ENCODE measurements around the gene EEF1A2. TPM values are rescaled to one million over a fixed set of nuclear protein-coding genes. Genes with fewer than 3 reads are reported as not detected.

EEF1A2 gene
- total and polyA plus RNA-seq, 4 donors, result 0.05 to 0.12 TPM; not detected in 2

DNA sequence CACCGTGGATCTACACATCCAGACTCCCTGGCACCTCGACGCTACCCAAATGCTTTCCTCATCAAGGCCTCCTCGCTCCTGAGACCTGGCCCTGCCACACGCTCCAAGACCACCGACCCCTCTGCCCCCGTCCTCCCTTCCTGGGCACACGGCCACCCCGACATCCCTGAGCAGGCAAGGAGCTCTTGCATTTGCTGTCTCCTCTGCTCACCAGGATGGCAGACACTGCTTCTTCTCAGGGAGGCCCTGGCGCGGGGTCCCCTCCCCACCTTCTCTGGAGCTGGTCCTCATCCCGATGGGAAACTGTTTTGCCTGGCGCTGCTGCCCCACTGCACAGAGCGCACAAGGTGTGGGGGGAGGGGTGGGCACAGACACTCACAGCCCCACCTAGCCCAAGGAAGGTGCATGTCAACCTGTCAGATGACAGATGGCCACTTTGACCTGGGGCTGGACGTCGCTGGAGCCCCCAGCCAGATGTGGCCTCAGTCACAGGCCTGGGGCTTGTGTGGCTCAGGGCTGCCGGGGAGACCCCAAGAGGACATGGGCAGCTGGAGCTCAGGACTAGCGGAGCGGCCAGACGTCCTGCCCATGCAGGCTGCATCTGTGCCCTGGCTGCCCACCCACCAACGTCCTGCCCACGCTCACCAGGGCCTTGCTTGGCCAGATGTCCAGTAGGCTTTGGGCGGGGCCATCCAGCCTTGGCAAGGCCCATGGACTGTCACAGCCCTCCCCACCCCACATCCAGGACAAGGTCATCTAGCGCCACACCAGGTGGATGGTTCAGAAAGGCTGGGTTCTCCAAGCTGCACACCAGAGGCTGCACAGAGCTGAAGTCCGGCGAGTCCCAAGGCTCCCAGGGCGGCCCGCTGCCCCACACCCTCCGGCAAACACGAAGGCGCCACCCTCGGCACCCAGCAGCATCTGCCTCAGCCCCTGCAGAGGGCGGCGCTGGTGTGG, 20.3 kb downstream of the EEF1A2 start:
- Histone ChIP-seq H3K27me3 (ENCODE audit: control insufficient read depth in 4 of 4, insufficient read depth in 4 of 4, low read length in 3 of 4) (peaks cover 0 to 22% (median 7%) of the 10 kb centered on the region in 4 donors), H3K27ac (ENCODE audit: low read depth in 1 of 2, low read length in 2 of 2) (no peak overlapping the region), H3K36me3 (ENCODE audit: control insufficient read depth in 4 of 4, insufficient read depth in 3 of 4, low read depth in 1 of 4, low read length in 3 of 4) (no peaks in the 10 kb centered on the region), H3K4me1 (ENCODE audit: control insufficient read depth in 4 of 4, insufficient read depth in 4 of 4, low read length in 3 of 4) (peaks cover 0 to 6% (median 0%) of the 10 kb centered on the region in 4 donors), H3K9me3 (ENCODE audit: control insufficient read depth in 4 of 4, low read length in 3 of 4) (no peaks in the 10 kb centered on the region), H3K9ac (ENCODE audit: low read depth in 1 of 2, low read length in 2 of 2) (no peak overlapping the region), H3K4me3 (ENCODE audit: low read depth in 1 of 3, low read length in 3 of 3) (no peak overlapping the region)
- no peak for DNase-seq (ENCODE audit: low spot score)
- 81% methylated on average over 34 of the region's 34 CpGs for WGBS
- TF ChIP-seq NR2F2 (IDR thresholded peaks at IDR 0.05) (no peak), REST (IDR thresholded peaks at IDR 0.05) (no peak), FOXA2 (IDR thresholded peaks at IDR 0.05) (no peak), RAD21 (IDR thresholded peaks at IDR 0.05) (no peak), SP1 (IDR thresholded peaks at IDR 0.05) (no peak), YY1 (IDR thresholded peaks at IDR 0.05) (no peak), JUND (IDR thresholded peaks at IDR 0.05) (no peak), ATF3 (IDR thresholded peaks at IDR 0.05) (no peak), CTCF (IDR thresholded peaks at IDR 0.05; ENCODE audit: low read depth, low read length, missing input control) (no peak)
- TF ChIP-seq, protein P1, sequence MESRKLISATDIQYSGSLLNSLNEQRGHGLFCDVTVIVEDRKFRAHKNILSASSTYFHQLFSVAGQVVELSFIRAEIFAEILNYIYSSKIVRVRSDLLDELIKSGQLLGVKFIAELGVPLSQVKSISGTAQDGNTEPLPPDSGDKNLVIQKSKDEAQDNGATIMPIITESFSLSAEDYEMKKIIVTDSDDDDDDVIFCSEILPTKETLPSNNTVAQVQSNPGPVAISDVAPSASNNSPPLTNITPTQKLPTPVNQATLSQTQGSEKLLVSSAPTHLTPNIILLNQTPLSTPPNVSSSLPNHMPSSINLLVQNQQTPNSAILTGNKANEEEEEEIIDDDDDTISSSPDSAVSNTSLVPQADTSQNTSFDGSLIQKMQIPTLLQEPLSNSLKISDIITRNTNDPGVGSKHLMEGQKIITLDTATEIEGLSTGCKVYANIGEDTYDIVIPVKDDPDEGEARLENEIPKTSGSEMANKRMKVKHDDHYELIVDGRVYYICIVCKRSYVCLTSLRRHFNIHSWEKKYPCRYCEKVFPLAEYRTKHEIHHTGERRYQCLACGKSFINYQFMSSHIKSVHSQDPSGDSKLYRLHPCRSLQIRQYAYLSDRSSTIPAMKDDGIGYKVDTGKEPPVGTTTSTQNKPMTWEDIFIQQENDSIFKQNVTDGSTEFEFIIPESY (IDR thresholded peaks at IDR 0.05), result no peak

- 70% methylated on average over 17 of the region's 17 CpGs for WGBS
- Histone ChIP-seq H3K27me3 (ENCODE audit: control insufficient read depth in 4 of 4, insufficient read depth in 4 of 4, low read length in 3 of 4) (peaks cover 0 to 26% (median 9%) of the 10 kb centered on the region in 4 donors), H3K36me3 (ENCODE audit: control insufficient read depth in 4 of 4, insufficient read depth in 3 of 4, low read depth in 1 of 4, low read length in 3 of 4) (no peaks in the 10 kb centered on the region), H3K9me3 (ENCODE audit: control insufficient read depth in 4 of 4, low read length in 3 of 4) (no peaks in the 10 kb centered on the region), H3K4me3 (ENCODE audit: low read depth in 1 of 3, low read length in 3 of 3) (no peak overlapping the region), H3K27ac (ENCODE audit: low read depth in 1 of 2, low read length in 2 of 2) (no peak overlapping the region), H3K4me1 (ENCODE audit: control insufficient read depth in 4 of 4, insufficient read depth in 4 of 4, low read length in 3 of 4) (peaks cover 0 to 3% (median under 1%) of the 10 kb centered on the region in 4 donors), H3K9ac (ENCODE audit: low read depth in 1 of 2, low read length in 2 of 2) (no peak overlapping the region)
- no peak for DNase-seq (ENCODE audit: low spot score)
- TF ChIP-seq ATF3 (IDR thresholded peaks at IDR 0.05), result no peak
- TF ChIP-seq, protein P2, sequence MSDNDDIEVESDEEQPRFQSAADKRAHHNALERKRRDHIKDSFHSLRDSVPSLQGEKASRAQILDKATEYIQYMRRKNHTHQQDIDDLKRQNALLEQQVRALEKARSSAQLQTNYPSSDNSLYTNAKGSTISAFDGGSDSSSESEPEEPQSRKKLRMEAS (IDR thresholded peaks at IDR 0.05), result no peak
- no peak for TF ChIP-seq HNF4A (conservative IDR thresholded peaks at IDR 0.05)
- no peak for TF ChIP-seq FOXA1 (IDR thresholded peaks at IDR 0.05)
- no peak for TF ChIP-seq RAD21 (IDR thresholded peaks at IDR 0.05)
- TF ChIP-seq JUND (IDR thresholded peaks at IDR 0.05), result no peak
- TF ChIP-seq CTCF (IDR thresholded peaks at IDR 0.05; ENCODE audit: low read depth, low read length, missing input control), result no peak
- TF ChIP-seq HNF4G (IDR thresholded peaks at IDR 0.05), result no peak
- TF ChIP-seq SP1 (IDR thresholded peaks at IDR 0.05), result no peak
- TF ChIP-seq, protein P1 (IDR thresholded peaks at IDR 0.05), result no peak
- no peak for TF ChIP-seq YY1 (IDR thresholded peaks at IDR 0.05)
Observed at GRCh38 chr20:63477944-63478343, 20.9 kb downstream of the EEF1A2 start.
